Measurements from ENCODE around the gene ZNF284.

DNA sequence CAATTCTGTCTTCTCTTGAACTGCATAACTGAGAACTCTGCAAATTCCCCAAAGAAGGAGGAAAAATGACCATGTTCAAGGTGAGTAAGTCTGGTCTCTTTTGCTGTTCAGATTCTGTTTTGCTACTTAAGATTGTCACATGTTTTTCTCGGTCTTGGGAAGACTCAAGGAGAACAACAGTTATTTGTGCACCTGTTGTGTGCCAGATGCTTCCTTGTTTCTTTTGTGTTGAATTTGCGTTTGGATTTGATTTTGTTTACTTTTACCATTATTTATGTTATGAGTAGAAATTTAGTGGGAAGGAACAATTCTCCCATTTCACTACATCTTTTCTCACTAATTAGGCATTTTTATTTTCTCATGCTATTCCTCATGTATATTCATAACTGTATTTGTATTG, 4.4 kb downstream of the ZNF284 start:
- TF ChIP-seq, protein P1, sequence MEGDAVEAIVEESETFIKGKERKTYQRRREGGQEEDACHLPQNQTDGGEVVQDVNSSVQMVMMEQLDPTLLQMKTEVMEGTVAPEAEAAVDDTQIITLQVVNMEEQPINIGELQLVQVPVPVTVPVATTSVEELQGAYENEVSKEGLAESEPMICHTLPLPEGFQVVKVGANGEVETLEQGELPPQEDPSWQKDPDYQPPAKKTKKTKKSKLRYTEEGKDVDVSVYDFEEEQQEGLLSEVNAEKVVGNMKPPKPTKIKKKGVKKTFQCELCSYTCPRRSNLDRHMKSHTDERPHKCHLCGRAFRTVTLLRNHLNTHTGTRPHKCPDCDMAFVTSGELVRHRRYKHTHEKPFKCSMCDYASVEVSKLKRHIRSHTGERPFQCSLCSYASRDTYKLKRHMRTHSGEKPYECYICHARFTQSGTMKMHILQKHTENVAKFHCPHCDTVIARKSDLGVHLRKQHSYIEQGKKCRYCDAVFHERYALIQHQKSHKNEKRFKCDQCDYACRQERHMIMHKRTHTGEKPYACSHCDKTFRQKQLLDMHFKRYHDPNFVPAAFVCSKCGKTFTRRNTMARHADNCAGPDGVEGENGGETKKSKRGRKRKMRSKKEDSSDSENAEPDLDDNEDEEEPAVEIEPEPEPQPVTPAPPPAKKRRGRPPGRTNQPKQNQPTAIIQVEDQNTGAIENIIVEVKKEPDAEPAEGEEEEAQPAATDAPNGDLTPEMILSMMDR (IDR thresholded peaks at IDR 0.05; ENCODE audit: low read depth, low read length), result no peak
- no peak for TF ChIP-seq EZH2phosphoT487 (IDR thresholded peaks at IDR 0.05; ENCODE audit: low read depth)
